GM04503 (cell line): ENCODE results near the gene CDH4.
"Not testable (repeated sequence)": the region's sequence is repeated elsewhere in the genome, so short reads cannot be mapped to it uniquely, and the experiment has no call there.

ENCODE experiments used
- DNase-seq: peaks from one replicate; pipeline ENCODE4 v3.0.0-alpha.2; 2012; ENCODE audit warnings: low read depth

The CDH4 gene

GRCh38 chr20:61253640-61254511 lies 1.8 kb downstream of the CDH4 start:
- DNase-seq = no peak

GRCh38 chr20:61254881-61255626 lies 3.0 kb downstream of the CDH4 start:
- no peak for DNase-seq

GRCh38 chr20:61256365-61256764 lies 4.3 kb downstream of the CDH4 start:
- no peak for DNase-seq

GRCh38 chr20:61256824-61257223 lies 4.8 kb downstream of the CDH4 start:
- no peak for DNase-seq

DNA sequence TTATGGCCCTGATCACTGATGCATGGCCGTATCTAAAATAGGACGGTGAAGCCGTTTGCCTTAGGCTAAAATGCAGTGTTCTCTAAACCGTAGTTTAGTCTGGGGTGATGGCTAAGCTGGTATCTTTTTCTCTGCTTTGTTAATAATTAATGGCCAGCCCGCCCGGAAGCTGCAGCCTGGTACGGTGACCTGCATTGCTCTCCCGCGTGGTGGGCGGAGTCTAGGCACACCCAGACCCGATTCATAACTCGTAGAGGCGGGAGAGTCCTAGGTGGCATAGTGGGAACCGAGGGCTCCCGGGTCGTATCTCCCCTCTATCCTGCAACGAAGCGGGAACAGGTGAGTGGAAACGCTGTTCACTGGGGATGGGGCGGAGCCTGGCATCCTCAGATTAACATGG lies 5.5 kb downstream of the CDH4 start:
- no peak for DNase-seq

DNA sequence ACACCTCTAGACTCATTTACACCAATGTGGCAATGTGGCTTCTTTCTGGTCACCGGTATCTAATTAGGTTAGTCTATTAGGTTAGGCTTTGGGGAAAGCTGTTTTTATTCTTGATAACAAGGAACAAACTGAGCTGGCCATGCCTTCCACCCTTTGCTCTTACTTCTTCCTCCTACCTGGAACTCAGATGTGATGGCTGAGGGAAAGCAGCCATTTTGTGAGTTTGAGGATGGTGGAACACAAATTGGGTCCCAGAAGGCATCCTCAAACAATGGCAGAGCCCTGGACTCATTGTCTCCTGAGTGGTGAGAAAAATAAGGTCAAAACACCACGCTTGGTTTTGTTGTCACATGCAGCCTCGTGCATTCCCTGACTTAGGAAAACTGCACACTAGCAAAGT lies 7.7 kb downstream of the CDH4 start:
- DNase-seq = no peak

- no peak for DNase-seq
Measured at GRCh38 chr20:61260905-61261304, 8.8 kb downstream of the CDH4 start.

DNA sequence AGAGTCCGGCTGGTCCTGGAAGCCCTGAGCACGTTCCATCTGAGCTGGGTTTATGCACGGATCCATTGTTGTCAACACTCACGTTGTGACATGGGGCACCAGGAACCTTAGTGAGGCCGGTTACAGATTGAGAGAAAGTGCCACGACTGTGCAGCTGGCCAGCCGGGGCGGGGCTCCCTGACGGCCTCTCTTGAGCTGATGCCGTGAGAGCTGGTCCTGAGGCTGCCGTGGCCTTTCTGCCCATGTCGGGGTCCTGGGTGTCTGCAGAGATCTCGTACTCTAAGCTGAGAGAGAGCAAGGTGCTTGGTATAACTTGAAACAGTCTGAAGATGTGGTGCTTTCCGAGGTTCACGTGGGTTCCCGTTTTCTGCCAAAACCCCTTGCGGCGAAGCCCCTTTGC lies 10.0 kb downstream of the CDH4 start:
- DNase-seq = no peak

GRCh38 chr20:61262514-61262913 lies 10.5 kb downstream of the CDH4 start:
- DNase-seq = no peak

GRCh38 chr20:61263084-61263695 lies 11.1 kb downstream of the CDH4 start:
- DNase-seq = no peak

GRCh38 chr20:61263938-61264337 lies 11.9 kb downstream of the CDH4 start:
- no peak for DNase-seq

DNA sequence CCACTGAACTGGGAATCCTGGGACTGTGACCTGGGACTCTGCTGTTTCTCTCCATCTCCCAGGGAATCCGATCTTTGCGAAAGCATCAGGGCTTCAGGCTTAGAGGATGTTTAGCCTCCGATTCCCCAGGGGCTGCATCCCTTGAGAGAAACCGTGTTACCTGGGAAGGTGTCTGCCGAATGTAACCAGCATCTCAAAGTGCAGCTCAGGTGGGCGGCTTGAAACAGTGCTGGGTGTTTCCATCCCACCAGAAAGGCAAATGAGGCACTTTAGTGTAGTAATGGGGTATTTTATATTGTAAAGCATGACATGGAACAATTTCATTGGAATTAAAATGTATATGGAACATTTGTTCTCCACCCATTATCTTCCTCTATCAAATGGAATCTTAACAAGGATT lies 15.2 kb downstream of the CDH4 start:
- DNase-seq = no peak

DNA sequence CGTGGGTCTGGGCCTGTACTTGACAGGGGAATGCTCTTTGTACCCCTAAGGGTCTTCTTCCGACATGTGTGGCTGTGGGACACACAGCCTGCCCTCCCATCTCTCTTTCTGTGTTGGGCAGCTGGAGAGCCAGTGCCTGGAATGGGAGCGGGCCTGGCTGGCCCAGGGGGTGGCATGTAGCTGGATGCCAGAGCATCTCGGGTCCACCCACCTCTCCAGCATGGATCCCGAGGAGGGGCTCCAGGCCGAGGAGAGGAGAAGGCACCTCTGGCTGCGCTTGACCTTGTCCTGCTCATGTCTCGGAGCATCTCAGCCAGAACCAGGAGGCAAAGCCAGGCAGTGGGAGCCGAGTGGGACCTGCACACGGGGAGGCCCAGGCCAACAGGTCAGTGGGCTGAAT lies 16.0 kb downstream of the CDH4 start:
- DNase-seq = no peak

DNA sequence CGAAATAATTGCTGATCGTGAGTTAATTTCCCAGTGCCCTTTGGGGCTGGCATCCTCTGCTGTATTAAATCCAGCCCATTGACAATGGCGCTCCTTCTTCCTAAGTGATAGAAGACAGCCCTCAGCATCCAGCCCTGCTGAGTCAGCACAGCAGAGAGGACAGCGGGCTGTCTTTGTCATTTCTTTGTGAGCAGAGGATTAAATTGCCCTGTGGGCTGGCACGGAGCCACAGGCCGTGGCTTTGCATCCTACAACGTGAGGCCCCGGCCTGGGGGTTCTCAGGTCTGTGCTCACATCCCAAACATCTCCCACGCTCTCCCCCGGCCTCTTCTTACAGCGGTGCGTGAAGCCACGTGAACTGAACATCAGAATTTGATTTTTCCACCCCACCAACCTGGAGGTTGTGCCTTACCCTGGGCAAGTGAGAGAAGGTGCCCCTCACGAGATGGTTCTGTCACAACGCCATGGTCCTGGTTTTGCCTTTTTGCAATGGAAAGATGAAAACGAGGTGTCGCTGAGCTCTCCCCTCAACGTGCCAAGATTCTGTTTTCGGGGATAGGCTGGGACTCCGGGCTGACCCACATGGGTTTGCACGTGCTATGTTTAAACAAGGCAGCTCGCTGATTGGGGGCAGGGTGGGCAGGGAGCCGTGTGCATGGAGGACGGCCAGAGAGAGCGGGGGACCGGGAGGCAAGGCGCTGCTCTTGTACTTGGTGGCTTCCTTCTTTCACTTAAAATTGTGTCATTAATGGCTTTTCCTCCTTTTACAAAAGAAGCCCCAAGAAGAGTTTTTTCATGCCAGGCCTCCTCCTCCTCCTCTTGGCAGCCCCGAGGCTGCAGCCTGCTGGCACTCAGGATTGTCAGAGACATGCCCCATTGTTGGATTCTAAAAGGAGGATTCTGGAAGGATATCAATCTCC lies 19.5 kb downstream of the CDH4 start:
- no peak for DNase-seq

- DNase-seq = not testable (repeated sequence)
Measured at GRCh38 chr20:61273024-61273423, 21.0 kb downstream of the CDH4 start.

DNA sequence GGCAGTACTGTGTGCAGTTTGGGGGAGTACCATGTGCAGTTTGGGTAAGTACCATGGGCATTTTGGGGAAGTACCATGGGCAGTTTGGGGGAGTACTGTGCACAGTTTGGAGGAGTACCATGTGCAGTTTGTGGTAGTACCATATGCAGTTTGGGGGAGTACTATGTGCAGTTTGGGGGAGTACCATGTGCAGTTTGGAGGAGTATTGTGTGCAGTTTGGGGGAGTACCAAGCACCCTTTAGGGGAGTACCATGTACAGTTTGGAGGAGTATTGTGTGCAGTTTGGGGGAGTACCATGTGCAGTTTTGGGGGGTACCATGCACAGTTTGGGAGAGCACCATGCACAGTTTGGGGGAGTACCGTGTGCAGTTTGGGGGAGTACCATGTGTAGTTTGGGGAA lies 21.6 kb downstream of the CDH4 start:
- not testable (repeated sequence) for DNase-seq

DNA sequence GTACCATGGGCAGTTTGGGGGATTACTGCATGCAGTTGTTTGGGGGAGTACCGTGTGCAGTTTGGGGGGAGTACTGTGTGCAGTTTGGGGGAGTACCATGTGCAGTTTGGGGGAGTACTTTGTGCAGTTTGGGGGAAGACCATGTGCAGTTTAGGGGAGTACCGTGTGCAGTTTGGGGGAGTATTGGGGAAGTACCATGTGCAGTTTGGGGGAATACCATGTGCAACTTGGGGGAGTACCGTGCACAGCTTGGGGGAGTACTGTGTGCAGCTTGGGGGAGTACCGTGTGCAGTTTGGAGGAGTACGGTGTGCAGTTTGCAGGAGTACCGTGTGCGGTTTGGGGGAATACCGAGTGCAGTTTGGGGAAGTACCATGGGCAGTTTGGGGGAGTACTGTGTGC lies 22.3 kb downstream of the CDH4 start:
- no peak for DNase-seq

GRCh38 chr20:61278296-61278695 lies 26.2 kb downstream of the CDH4 start:
- no peak for DNase-seq

DNA sequence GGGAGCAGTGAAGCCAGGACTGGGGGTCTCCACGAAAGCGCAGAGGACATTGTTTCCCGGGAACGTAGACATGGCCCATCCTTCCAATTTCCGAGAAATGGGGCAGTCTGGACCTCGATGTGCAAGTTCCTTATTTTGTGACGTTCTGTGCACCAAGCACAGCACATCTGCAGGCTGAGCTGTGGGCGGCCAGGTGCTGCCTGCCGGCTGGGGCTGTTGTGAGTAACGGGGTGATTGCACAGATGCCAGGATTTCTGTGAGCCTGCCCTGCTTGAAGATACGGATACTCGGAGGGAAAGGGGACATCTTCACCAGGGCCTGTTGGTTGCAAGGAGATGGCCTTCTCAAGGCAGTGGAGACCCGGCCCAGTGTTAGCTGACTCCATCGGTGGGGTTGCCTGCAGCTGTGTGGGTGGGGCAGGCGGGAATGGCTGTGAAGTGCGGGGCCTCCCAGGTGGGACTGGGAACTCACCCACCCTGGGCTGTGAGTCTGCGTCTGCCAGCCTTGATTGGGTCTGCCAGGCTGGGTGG lies 27.6 kb downstream of the CDH4 start:
- DNase-seq = no peak

DNA sequence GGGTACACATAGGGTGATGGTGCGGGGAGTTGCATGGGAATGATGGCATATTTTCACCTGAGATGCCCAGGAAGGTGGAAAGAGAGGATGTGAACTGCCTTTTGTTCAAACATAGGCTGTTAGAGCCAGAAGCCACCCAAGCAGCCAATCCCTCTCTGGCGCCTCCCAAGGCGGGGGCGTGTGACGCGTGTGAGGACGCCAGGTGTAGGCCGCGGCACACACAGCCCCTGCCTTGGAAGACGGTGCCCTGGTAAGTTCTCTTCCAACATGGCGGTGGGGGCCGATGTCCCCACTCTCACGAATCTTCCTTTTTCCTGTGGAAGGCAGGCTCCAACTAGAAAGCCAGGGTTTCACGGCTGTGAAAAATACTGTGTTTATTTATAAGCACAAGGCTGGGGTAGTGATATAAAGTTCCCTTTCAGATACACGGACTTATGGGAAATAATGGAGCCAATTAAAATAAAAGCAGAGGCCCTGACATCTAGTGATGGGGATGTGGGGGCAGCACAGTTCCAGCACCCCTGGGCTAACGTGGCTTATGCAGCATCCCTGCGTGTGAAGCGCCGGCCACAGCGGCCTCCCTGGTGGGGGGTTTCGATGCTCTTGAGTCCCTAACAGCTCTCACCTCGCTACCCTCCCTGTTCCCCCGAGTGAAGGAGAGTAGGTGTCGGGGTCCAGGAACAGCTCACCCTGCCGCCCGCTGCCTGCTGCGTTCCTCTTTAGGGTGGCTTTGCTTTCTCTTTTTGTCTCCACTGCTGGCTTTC lies 28.3 kb downstream of the CDH4 start:
- no peak for DNase-seq

DNA sequence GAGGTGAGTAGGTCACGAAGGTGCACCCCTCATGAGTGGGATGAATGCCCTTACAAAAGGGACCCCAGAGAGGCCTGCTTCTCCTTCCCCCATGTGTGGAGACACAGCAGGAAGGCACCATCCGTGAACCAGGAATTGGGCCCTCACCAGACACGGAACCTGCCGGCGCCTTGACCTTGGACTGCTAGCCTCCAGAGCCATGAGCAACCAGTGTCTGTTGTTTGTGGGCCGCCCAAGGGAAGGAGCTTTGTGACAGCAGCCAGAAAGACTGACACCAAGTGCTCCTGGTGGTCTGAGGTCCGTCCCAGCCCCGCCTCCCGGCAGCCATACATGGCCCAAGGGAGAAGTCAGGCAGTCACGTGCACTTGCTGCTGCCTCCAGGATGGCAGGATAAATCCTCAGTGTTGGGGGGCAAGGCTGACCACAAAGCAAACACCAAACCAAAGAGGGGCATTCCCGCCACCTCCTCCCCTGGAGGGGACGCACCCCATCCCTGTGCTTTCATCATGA lies 29.3 kb downstream of the CDH4 start:
- no peak for DNase-seq
